OCI-LY1 (cell line): ENCODE results near the gene EIF2AK2.

ENCODE experiments used
- H2AFZ ChIP-seq: fragments of 200-600 bp; sonication (generic), shearing (Covaris generic); 2 replicates; pipeline ENCODE4 v1.6.0; 2014; ENCODE audit warnings: antibody characterized with exemption, mild to moderate bottlenecking, low read length
- H3F3A ChIP-seq: fragments of 200-600 bp; sonication (generic), shearing (Covaris generic); 2 replicates; pipeline ENCODE4 v1.6.0; 2014; ENCODE audit warnings: mild to moderate bottlenecking, antibody characterized with exemption, low read length, moderate library complexity; ENCODE audit not compliant: insufficient read depth
- H3K27ac ChIP-seq: fragments of 200-600 bp; sonication (generic); 2 replicates; pipeline ENCODE4 v1.5.1; 2014; ENCODE audit warnings: low read length, mixed run types, mild to moderate bottlenecking, low read depth; ENCODE audit not compliant: poor library complexity, severe bottlenecking
- H3K27me3 ChIP-seq: fragments of 200-600 bp; sonication (generic); 2 replicates; pipeline ENCODE4 v1.6.0; 2014; ENCODE audit warnings: antibody characterized with exemption, mild to moderate bottlenecking, low read length, moderate library complexity; ENCODE audit not compliant: insufficient read depth
- H3K36me3 ChIP-seq: fragments of 200-600 bp; sonication (generic); 2 replicates; pipeline ENCODE4 v1.6.1; 2014; ENCODE audit warnings: mild to moderate bottlenecking, antibody characterized with exemption, low read length, moderate library complexity, mixed read lengths; ENCODE audit not compliant: insufficient read depth
- H3K4me1 ChIP-seq: fragments of 200-600 bp; sonication (generic); 2 replicates; pipeline ENCODE4 v1.5.1; 2014; ENCODE audit warnings: mild to moderate bottlenecking, low read length, moderate library complexity; ENCODE audit not compliant: insufficient read depth, severe bottlenecking
- H3K4me2 ChIP-seq: fragments of 200-600 bp; sonication (generic), shearing (Covaris generic); 2 replicates; pipeline ENCODE4 v1.6.1; 2014; ENCODE audit warnings: low read length
- H3K4me3 ChIP-seq: fragments of 200-600 bp; sonication (generic); 2 replicates; pipeline ENCODE4 v1.5.1; 2014; ENCODE audit warnings: low read length, low read depth, mild to moderate bottlenecking, mixed read lengths; ENCODE audit not compliant: poor library complexity, severe bottlenecking
- H3K79me2 ChIP-seq: fragments of 200-600 bp; shearing (Covaris generic); 2 replicates; pipeline ENCODE4 v1.6.1; 2016; ENCODE audit warnings: mixed run types, low read length, mixed read lengths; ENCODE audit not compliant: insufficient read depth
- H3K9ac ChIP-seq: fragments of 200-600 bp; sonication (generic), shearing (Covaris generic); 2 replicates; pipeline ENCODE4 v1.6.1; 2014; ENCODE audit warnings: mild to moderate bottlenecking, low read length, mixed read lengths
- H3K9me2 ChIP-seq: fragments of 200-600 bp; sonication (generic), shearing (Covaris generic); 2 replicates; pipeline ENCODE4 v1.6.1; 2014; ENCODE audit warnings: low read depth, mild to moderate bottlenecking, low read length, mixed read lengths
- H3K9me3 ChIP-seq: fragments of 200-600 bp; shearing (Covaris generic); 2 replicates; pipeline ENCODE4 v1.6.1; 2014; ENCODE audit warnings: low read length, mixed read lengths
- H4K20me1 ChIP-seq: fragments of 200-600 bp; sonication (generic), shearing (Covaris generic); 2 replicates; pipeline ENCODE4 v1.6.0; 2016; ENCODE audit warnings: mild to moderate bottlenecking, low read length; ENCODE audit not compliant: insufficient read depth
- CTCF ChIP-seq: fragments of 200-600 bp; sonication (generic), shearing (Covaris generic); IDR thresholded peaks from 2 replicates; pipeline ENCODE4 v1.5.1; 2017; ENCODE audit warnings: mild to moderate bottlenecking, antibody characterized with exemption, low read length, moderate library complexity, mixed read lengths
- EZH2 ChIP-seq: fragments of 200-600 bp; sonication (generic), shearing (Covaris generic); IDR thresholded peaks from 2 replicates; pipeline ENCODE4 v1.8.0; 2017; ENCODE audit warnings: borderline replicate concordance, mixed run types, mild to moderate bottlenecking, antibody characterized with exemption, low read length, moderate library complexity, mixed read lengths

The EIF2AK2 gene

GRCh38 chr2:37061013-37061711, 95.6 kb downstream of the EIF2AK2 start:
- Histone ChIP-seq H4K20me1 (no peaks in the 10 kb centered on the region), H3K79me2 (no peaks in the 10 kb centered on the region), H2AFZ (no peak overlapping the region), H3K27ac (no peak overlapping the region), H3K9me2 (no peaks in the 10 kb centered on the region), H3K27me3 (no peaks in the 10 kb centered on the region), H3K4me2 (no peak overlapping the region), H3K9ac (no peak overlapping the region), H3K9me3 (no peaks in the 10 kb centered on the region), H3K4me1 (no peaks in the 10 kb centered on the region), H3K4me3 (no peak overlapping the region), H3K36me3 (peaks cover 78% of the 10 kb centered on the region), H3F3A (no peaks in the 10 kb centered on the region)
- no peak for TF ChIP-seq EZH2
- TF ChIP-seq CTCF, result no peak

- H3K79me2 ChIP-seq, result no peaks in the 10 kb centered on the region
- no peaks in the 10 kb centered on the region for H3K27me3 ChIP-seq
- H4K20me1 ChIP-seq, result no peaks in the 10 kb centered on the region
- TF ChIP-seq EZH2, result no peak
- TF ChIP-seq CTCF, result no peak
- no peak overlapping the region for H3K4me2 ChIP-seq
- no peaks in the 10 kb centered on the region for H3F3A ChIP-seq
- H3K9me2 ChIP-seq, result no peaks in the 10 kb centered on the region
- H2AFZ ChIP-seq, result no peak overlapping the region
- H3K4me1 ChIP-seq, result no peaks in the 10 kb centered on the region
- H3K27ac ChIP-seq, result no peak overlapping the region
- H3K4me3 ChIP-seq, result no peak overlapping the region
- H3K36me3 ChIP-seq, result peaks cover 78% of the 10 kb centered on the region
- no peak overlapping the region for H3K9ac ChIP-seq
- no peaks in the 10 kb centered on the region for H3K9me3 ChIP-seq
These were observed 96.3 kb downstream of the EIF2AK2 start for GRCh38 chr2:37060446-37060845.

DNA sequence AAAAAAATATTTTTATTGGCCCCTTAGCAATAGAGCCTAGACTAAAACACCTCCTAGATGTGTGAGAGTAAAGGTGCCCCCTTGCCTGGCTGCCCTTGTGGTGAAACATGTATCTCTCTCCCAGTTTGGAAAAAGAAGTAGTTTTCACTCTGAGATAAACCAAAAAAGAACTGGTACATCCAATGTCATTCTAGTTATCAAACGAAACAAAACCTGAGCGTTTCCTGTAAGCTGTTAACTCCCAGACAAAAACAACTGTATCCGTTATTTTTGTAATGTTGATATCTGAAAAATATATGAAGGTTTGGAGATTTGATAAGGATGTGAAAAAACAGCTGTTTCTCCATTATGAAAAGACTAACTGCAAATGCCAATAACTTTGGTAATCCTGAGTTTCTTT, 96.9 kb downstream of the EIF2AK2 start:
- Histone ChIP-seq H3K4me1 (no peaks in the 10 kb centered on the region), H3K9ac (no peak overlapping the region), H3K4me2 (no peak overlapping the region), H3F3A (no peaks in the 10 kb centered on the region), H3K4me3 (no peak overlapping the region), H3K27ac (no peak overlapping the region), H3K9me2 (no peaks in the 10 kb centered on the region), H3K79me2 (no peaks in the 10 kb centered on the region), H3K9me3 (no peaks in the 10 kb centered on the region), H4K20me1 (no peaks in the 10 kb centered on the region), H3K27me3 (no peaks in the 10 kb centered on the region), H3K36me3 (peaks cover 76% of the 10 kb centered on the region), H2AFZ (no peak overlapping the region)
- TF ChIP-seq EZH2 (no peak), CTCF (no peak)
